ENCODE measurements around the gene MNT. TPM values are rescaled to one million over a fixed set of nuclear protein-coding genes. Genes with fewer than 3 reads are reported as not detected.

The MNT gene
- total RNA-seq (ENCODE audit: low replicate concordance): 4.1 and 9.5 TPM in 2 replicates

GRCh38 chr17:2400877-2401425 lies at the start of gene MNT:
MNT (minus strand) TSS chr17:2401060; CDS start chr17:2400712, 348 bp downstream.

GRCh38 chr17:2336852-2337543 lies 63.9 kb downstream of the MNT start, which contains the start of gene SGSM2:
SGSM2 (plus strand) TSS chr17:2337501; CDS start chr17:2337689, 188 bp downstream.

GRCh38 chr17:2336215-2336851 lies 64.5 kb downstream of the MNT start, which contains the start of gene TSR1:
TSR1 (minus strand) TSS chr17:2336457; CDS start chr17:2336427, 30 bp downstream.

Other genes starting within 250 kb of the MNT start
- 21.9 and 41.7 TPM in 2 replicates for gene SMG6, start 97.3 kb downstream of the MNT start, total RNA-seq (ENCODE audit: low replicate concordance)
- 19.5 and 20.6 TPM in 2 replicates for gene SRR, start 97.1 kb downstream of the MNT start, total RNA-seq (ENCODE audit: low replicate concordance)
- 35.7 and 42.3 TPM in 2 replicates for gene TSR1, start 64.6 kb downstream of the MNT start, total RNA-seq (ENCODE audit: low replicate concordance)
- gene SGSM2, start 63.6 kb downstream of the MNT start, total RNA-seq (ENCODE audit: low replicate concordance): 31.2 and 56.0 TPM in 2 replicates
- gene METTL16, start 110.8 kb upstream of the MNT start, total RNA-seq (ENCODE audit: low replicate concordance): 7.3 and 9.4 TPM in 2 replicates
- 87.1 and 121 TPM in 2 replicates for gene PAFAH1B1, start 192.6 kb upstream of the MNT start, total RNA-seq (ENCODE audit: low replicate concordance)